ENCODE measurements around the gene ADAMTSL4.

DNA sequence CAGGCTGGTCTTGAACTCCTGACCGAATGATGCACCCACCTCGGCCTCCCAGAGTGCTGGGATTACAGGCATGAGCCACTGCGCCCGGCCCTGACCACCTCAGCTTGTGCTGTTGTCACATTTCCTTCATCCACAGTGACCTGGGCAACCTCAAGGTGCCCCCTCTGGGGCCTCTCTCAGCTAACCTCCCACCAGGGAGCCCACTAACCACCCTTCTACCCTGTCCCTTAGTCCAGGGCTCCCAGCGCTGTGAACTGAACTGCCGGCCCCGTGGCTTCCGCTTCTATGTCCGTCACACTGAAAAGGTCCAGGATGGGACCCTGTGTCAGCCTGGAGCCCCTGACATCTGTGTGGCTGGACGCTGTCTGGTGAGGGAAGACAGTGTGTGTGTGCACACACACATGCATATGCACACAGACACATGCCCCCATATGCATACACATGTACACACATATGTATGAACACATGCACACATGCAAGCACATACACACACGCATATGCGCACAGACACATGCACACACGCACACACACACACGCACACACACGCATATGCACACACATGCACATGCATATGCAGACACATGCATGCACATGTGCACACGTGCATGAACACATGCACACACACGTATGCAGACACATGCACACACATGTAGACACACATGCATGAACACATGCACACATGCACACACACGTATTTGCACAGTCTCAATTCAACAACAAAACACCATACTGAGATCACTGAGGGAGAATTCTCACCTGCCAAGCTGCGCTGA lies 6.2 kb downstream of the ADAMTSL4 start:
- TF ChIP-seq, protein P1, sequence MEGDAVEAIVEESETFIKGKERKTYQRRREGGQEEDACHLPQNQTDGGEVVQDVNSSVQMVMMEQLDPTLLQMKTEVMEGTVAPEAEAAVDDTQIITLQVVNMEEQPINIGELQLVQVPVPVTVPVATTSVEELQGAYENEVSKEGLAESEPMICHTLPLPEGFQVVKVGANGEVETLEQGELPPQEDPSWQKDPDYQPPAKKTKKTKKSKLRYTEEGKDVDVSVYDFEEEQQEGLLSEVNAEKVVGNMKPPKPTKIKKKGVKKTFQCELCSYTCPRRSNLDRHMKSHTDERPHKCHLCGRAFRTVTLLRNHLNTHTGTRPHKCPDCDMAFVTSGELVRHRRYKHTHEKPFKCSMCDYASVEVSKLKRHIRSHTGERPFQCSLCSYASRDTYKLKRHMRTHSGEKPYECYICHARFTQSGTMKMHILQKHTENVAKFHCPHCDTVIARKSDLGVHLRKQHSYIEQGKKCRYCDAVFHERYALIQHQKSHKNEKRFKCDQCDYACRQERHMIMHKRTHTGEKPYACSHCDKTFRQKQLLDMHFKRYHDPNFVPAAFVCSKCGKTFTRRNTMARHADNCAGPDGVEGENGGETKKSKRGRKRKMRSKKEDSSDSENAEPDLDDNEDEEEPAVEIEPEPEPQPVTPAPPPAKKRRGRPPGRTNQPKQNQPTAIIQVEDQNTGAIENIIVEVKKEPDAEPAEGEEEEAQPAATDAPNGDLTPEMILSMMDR (IDR thresholded peaks at IDR 0.05): no peak
- no peak for TF ChIP-seq POLR2A (IDR thresholded peaks at IDR 0.05)
- no peak for TF ChIP-seq EP300 (IDR thresholded peaks at IDR 0.05)
- no peak for TF ChIP-seq POLR2AphosphoS5 (IDR thresholded peaks at IDR 0.05)
